ENCODE results near the gene EIF4G1.

EIF4G1 gene

DNA sequence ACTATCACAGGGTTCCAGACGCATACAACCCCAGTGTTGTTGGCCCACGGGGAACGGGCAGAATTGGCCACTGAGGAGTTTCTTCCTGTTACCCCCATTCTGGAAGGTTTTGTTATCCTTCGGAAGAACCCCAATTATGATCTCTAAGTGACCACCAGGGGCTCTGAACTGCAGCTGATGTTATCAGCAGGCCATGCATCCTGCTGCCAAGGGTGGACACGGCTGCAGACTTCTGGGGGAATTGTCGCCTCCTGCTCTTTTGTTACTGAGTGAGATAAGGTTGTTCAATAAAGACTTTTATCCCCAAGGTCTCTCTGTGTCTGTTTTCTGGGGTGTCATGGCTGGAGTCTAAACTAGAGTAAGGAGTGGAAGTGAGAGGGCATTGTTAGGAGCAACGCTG lies 5.7 kb upstream of the EIF4G1 start:
- DNase-seq: no peak

GRCh38 chr3:184311633-184312032 lies 2.8 kb upstream of the EIF4G1 start:
- DNase-seq: no peak

GRCh38 chr3:184314700-184315542 lies 515 bp downstream of the EIF4G1 start:
- DNase-seq: peak; percentile 78

DNA sequence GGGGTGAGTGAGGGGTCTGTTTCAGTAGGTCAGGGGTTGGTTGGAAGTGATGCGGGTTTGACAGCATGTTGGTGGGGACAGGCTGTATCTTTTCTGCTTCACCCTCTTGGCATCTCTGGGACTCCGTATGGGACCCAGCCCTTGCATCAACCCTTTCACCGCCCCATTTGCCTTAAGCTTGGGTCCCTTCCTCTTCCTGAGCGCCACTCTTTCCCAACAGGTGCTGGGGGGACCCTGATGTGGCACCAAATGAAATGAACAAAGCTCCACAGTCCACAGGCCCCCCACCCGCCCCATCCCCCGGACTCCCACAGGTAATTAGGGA lies 1.1 kb downstream of the EIF4G1 start:
- DNase-seq: no peak

DNA sequence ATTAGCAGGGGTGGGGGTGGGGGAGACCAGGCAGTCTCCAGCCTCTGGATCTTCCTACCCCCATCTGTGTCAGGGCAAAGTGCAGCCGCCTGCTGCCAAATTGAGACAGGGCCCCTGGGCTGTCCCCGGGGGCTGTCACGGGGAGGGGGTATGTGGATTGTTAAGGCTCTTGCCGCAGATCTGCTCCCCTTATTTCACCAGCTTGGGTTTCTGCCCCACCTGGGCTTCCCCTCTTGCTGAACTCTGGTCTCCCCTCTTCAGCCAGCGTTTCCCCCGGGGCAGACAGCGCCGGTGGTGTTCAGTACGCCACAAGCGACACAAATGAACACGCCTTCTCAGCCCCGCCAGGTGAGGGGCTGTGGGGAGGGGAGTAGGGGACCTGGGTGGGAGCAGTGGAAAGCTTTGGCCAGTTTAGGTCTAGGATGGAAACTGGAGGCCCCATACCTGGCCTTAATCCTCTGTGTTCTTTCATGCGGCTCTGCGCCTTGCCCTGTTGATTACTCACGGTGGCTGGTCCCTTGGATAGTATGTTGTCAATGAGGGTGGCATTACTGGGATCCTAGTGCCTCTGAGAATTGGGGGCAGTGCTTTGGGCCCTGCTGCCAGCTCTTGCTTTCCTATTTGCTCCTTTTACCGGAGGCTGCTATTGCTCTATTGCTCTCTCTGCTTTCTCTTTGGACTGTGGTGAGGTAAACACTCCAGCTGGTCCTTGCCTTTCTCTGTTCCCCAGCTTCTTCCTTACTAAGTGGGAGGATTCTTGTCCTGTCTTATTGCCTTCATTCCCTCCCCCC lies 1.7 kb downstream of the EIF4G1 start:
- peak; percentile 34 for DNase-seq

- no peak for DNase-seq
Measured at GRCh38 chr3:184316792-184317191, 2.4 kb downstream of the EIF4G1 start.

DNA sequence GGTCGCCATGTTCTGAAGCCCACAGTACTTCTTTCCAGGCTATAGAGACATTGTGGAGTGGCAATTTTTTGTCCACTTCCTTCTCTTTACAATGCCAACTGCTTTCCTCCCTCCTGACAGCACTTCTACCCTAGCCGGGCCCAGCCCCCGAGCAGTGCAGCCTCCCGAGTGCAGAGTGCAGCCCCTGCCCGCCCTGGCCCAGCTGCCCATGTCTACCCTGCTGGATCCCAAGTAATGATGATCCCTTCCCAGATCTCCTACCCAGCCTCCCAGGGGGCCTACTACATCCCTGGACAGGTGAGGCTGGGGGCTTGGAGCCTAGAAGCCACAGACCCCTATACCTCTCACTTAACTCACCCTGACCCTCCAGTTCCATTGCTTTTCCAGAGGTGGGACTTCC lies 2.8 kb downstream of the EIF4G1 start:
- DNase-seq: no peak

- DNase-seq: peak; percentile 50
Measured at GRCh38 chr3:184320104-184320445, 5.7 kb downstream of the EIF4G1 start.

DNA sequence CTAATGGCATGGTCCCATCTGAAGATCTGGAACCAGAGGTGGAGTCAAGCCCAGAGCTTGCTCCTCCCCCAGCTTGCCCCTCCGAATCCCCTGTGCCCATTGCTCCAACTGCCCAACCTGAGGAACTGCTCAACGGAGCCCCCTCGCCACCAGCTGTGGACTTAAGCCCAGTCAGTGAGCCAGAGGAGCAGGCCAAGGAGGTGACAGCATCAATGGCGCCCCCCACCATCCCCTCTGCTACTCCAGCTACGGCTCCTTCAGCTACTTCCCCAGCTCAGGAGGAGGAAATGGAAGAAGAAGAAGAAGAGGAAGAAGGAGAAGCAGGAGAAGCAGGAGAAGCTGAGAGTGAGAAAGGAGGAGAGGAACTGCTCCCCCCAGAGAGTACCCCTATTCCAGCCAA lies 7.3 kb downstream of the EIF4G1 start:
- DNase-seq: no peak

GRCh38 chr3:184322731-184323487 lies 8.5 kb downstream of the EIF4G1 start:
- DNase-seq: no peak

GRCh38 chr3:184323696-184324095 lies 9.3 kb downstream of the EIF4G1 start:
- no peak for DNase-seq

DNA sequence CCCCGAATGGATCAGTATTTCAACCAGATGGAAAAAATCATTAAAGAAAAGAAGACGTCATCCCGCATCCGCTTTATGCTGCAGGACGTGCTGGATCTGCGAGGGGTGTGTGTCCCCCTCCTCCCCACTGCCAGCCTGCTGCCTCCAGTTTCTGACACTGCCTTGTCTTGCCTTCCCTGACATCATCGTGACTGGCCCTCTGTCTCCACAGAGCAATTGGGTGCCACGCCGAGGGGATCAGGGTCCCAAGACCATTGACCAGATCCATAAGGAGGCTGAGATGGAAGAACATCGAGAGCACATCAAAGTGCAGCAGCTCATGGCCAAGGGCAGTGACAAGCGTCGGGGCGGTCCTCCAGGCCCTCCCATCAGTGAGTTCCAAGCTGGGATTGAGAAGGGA lies 10.9 kb downstream of the EIF4G1 start:
- DNase-seq: no peak

GRCh38 chr3:184325715-184326369 lies 11.4 kb downstream of the EIF4G1 start:
- DNase-seq: no peak

GRCh38 chr3:184327171-184327570 lies 12.8 kb downstream of the EIF4G1 start:
- no peak for DNase-seq

GRCh38 chr3:184328516-184328915 lies 14.1 kb downstream of the EIF4G1 start:
- no peak for DNase-seq

GRCh38 chr3:184332370-184333090 lies 18.1 kb downstream of the EIF4G1 start:
- no peak for DNase-seq

DNA sequence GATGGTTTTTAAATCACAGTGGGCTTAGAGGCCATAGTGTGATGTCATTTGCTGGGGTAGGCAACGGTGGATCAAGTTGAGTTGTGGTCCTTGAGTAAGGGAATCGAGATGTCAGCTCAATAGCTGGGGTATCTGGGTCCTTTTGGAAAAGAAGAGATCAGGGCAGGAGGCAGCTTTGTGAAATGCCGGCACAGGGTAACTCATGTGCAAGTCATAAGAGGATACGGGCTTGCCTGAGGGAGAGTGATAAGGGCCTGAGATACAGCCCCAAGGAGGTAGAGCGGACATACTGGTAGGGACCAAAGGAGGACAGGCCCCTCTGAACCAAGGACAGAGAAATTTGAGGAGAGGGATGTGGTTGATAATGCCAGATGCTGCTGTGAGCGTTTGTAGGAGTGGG lies 18.8 kb downstream of the EIF4G1 start:
- no peak for DNase-seq

GRCh38 chr3:184333700-184334099 lies 19.3 kb downstream of the EIF4G1 start:
- DNase-seq: no peak

DNA sequence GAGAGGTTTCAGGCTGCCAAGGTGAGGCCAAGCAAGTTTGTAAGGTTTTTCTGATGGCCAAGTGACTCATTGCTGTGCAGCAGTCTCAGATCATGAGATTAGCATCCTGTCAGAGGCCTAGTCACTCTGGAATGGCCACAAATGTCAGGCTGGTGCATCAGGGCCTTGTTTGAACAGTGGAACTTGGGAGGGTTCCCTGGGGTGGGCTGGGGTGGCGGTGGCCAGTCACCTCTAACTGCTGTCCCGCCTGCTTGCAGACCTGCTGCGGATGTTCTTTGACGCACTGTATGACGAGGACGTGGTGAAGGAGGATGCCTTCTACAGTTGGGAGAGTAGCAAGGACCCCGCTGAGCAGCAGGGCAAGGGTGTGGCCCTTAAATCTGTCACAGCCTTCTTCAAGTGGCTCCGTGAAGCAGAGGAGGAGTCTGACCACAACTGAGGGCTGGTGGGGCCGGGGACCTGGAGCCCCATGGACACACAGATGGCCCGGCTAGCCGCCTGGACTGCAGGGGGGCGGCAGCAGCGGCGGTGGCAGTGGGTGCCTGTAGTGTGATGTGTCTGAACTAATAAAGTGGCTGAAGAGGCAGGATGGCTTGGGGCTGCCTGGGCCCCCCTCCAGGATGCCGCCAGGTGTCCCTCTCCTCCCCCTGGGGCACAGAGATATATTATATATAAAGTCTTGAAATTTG lies 20.2 kb downstream of the EIF4G1 start:
- DNase-seq: peak; percentile 53

DNA sequence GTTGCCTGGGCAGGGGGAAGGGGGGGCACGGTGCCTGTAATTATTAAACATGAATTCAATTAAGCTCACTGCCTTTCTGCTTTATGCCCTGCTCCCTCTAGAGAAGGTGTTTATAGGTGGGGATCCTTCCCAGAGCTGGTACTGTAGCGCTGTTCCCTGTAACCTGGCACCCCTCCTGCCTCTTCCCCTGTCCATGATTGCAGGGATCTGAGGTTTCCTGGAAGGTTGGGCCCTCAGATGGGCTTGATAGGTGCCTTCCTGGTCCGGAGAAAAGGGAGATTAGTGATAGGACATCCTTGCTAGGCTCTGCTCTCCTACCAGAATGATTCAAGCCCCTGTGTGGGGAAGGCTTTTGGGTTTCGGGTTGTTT lies 20.9 kb downstream of the EIF4G1 start:
- DNase-seq: no peak

DNA sequence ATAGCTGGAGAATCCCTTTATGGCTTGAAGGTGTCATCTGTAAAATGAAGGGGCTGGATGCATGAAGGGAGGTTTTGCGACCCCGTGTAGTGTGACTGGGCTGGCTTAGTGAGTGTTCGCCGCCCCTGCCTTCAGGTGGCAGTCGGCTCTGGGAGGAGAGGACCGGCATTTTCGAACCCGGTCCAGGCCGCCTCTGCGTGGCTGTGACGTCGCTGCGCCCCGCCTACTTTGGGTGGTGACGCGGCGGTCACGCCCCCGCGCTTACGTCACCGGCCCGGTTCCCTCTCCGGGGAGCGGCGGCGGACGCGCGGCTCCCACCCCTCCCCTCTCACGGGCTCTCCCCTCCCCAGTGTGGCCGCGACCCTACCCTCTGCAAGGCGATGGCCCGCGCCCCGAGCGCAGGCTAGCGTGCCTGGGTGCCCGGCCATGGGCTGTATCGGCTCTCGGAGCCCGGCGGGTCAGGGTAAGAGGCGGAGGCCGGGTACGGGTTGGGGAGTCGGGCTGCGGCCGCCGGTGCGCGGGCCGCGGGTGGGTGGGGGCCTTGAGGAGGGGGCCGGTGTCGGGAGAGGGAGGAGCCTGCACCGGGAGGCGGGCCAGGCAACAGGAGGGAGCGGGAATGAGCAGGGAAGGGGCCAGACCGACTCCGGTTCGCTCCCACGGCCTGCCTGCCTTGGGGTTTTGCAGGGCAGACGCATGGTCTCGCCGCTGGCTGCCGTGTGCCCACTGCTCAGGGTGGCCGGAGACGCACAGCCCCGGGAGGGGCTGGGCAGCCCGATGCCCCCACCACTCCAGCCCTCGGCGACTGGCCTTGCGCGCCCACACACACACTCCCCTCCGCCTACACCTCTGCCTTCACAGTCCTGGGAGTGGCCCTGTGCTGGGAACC lies 21.5 kb downstream of the EIF4G1 start:
- peak; percentile 97 for DNase-seq

Measured in activated T-cell treated with anti-CD3 and anti-CD28 coated beads, Interleukin-2, amount 50 U/mL, for 1 hour (primary cell).